ENCODE data around the gene TRIM24.

TRIM24 gene

GRCh38 chr7:138468244-138469123 is 8.4 kb downstream of the TRIM24 start:
- TF ChIP-seq, protein P1, sequence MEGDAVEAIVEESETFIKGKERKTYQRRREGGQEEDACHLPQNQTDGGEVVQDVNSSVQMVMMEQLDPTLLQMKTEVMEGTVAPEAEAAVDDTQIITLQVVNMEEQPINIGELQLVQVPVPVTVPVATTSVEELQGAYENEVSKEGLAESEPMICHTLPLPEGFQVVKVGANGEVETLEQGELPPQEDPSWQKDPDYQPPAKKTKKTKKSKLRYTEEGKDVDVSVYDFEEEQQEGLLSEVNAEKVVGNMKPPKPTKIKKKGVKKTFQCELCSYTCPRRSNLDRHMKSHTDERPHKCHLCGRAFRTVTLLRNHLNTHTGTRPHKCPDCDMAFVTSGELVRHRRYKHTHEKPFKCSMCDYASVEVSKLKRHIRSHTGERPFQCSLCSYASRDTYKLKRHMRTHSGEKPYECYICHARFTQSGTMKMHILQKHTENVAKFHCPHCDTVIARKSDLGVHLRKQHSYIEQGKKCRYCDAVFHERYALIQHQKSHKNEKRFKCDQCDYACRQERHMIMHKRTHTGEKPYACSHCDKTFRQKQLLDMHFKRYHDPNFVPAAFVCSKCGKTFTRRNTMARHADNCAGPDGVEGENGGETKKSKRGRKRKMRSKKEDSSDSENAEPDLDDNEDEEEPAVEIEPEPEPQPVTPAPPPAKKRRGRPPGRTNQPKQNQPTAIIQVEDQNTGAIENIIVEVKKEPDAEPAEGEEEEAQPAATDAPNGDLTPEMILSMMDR (IDR thresholded peaks at IDR 0.05; ENCODE audit: unreplicated experiment in 3 of 3), result no peak
- Mint-ChIP-seq H3K27ac (peak overlapping the region in 1 of 3 experiments; percentile 59), H3K27me3 (ENCODE audit: low read depth) (no peaks in the 10 kb centered on the region), H3K36me3 (ENCODE audit: low read depth) (peaks cover 56% of the 10 kb centered on the region), H3K4me3 (no peak overlapping the region), H3K4me1 (peaks cover 25% of the 10 kb centered on the region), H3K9me3 (no peaks in the 10 kb centered on the region)

DNA sequence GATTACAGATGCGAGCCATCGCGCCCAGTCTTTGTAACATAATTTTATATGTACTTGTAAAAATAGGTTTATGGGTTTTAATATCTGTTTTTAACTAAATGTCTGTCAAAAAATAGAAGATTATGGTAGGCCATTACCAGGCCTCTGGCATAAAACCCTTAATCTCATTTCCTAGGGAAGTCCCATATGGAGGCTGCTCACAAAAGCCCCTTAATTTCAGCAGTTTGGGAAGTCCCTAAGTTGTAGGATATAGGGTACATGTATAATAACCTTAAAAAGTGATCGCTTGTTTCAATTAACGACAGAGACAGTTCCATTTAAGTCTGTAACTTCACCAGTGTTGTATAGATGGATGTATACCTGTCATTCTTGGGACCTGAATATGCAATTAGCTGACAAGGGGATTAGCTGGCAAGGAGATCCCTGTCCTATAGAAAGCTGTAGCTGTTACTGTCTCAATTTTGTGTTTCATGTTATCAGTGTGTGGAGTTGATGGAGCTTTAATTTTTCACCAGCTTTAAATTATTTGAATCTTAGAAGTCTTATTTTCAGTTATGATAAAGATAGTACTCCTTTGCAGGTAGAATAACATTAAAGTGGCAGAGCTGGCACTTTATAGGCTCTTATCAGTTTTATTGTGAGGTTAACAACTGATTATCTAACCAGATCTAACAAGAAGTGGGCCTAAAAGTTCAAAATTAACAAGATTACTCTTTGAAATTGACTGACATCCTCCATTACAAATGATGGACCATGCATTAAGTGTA is 10.5 kb downstream of the TRIM24 start:
- H3K27me3 Mint-ChIP-seq (ENCODE audit: low read depth), result no peaks in the 10 kb centered on the region

GRCh38 chr7:138472292-138473079 is 12.4 kb downstream of the TRIM24 start:
- peak overlapping the region in 1 of 3 experiments; percentile 13 for H3K27ac Mint-ChIP-seq
- H3K27me3 Mint-ChIP-seq (ENCODE audit: low read depth), result no peaks in the 10 kb centered on the region
- H3K4me1 Mint-ChIP-seq, result peaks cover 25% of the 10 kb centered on the region
- no peak overlapping the region for H3K4me3 Mint-ChIP-seq
- TF ChIP-seq, protein P1 (IDR thresholded peaks at IDR 0.05; ENCODE audit: unreplicated experiment in 3 of 3), result no peak
- peaks cover 31% of the 10 kb centered on the region for H3K36me3 Mint-ChIP-seq (ENCODE audit: low read depth)
- no peaks in the 10 kb centered on the region for H3K9me3 Mint-ChIP-seq

More for the DNA sequence above, 10.5 kb downstream of the TRIM24 start:
- Mint-ChIP-seq H3K9me3 (no peaks in the 10 kb centered on the region), H3K36me3 (ENCODE audit: low read depth) (peaks cover 40% of the 10 kb centered on the region), H3K4me3 (no peak overlapping the region), H3K27ac (no peak overlapping the region), H3K4me1 (peaks cover 23% of the 10 kb centered on the region)
- TF ChIP-seq, protein P1 (IDR thresholded peaks at IDR 0.05; ENCODE audit: unreplicated experiment in 3 of 3), result no peak

GRCh38 chr7:138475377-138475776 is 15.3 kb downstream of the TRIM24 start:
- no peaks in the 10 kb centered on the region for H3K27me3 Mint-ChIP-seq (ENCODE audit: low read depth)
- TF ChIP-seq, protein P1 (IDR thresholded peaks at IDR 0.05; ENCODE audit: unreplicated experiment in 3 of 3), result no peak
- no peak overlapping the region for H3K4me3 Mint-ChIP-seq
- H3K4me1 Mint-ChIP-seq, result peaks cover 32% of the 10 kb centered on the region
- H3K36me3 Mint-ChIP-seq (ENCODE audit: low read depth), result peaks cover 17% of the 10 kb centered on the region
- H3K9me3 Mint-ChIP-seq, result no peaks in the 10 kb centered on the region
- H3K27ac Mint-ChIP-seq, result no peak overlapping the region

- no peaks in the 10 kb centered on the region for H3K9me3 Mint-ChIP-seq
- H3K27ac Mint-ChIP-seq, result peak overlapping the region in 1 of 3 experiments; percentile 5
- peaks cover 34% of the 10 kb centered on the region for H3K4me1 Mint-ChIP-seq
- H3K4me3 Mint-ChIP-seq, result no peak overlapping the region
- TF ChIP-seq, protein P1 (IDR thresholded peaks at IDR 0.05; ENCODE audit: unreplicated experiment in 3 of 3), result no peak
- H3K36me3 Mint-ChIP-seq (ENCODE audit: low read depth), result peaks cover 16% of the 10 kb centered on the region
- no peaks in the 10 kb centered on the region for H3K27me3 Mint-ChIP-seq (ENCODE audit: low read depth)
Observed at GRCh38 chr7:138477081-138477578, 17.1 kb downstream of the TRIM24 start.

Data from nephron (organoid).